HuH-7 (cell line): Measurements from ENCODE around the gene ZNF33B.
"Not testable (repeated sequence)": the region's sequence is repeated elsewhere in the genome, so short reads cannot be mapped to it uniquely, and the experiment has no call there.

Experiments
- DNase-seq: peaks from one replicate; pipeline ENCODE4 v3.0.0; 2011; ENCODE audit warnings: low spot score

Gene ZNF33B

DNA sequence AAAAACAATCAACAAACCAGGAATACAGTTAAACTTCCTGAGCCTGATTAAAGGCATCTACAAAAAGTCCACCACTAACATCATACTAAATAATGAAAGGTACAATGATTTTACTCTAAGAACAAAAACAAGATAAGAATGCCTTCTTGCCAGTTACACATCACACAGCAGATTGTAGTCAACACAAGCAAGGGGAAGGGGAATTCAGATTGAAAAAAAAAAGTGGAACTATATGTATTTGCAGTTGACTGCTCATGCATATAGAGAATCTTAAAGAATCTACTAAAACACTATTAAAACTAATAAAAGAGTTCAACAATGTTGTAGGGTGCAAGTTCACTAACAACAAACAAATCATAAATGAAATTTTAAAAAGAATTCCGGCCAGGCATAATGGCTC lies 28.5 kb downstream of the ZNF33B start:
- no peak for DNase-seq

DNA sequence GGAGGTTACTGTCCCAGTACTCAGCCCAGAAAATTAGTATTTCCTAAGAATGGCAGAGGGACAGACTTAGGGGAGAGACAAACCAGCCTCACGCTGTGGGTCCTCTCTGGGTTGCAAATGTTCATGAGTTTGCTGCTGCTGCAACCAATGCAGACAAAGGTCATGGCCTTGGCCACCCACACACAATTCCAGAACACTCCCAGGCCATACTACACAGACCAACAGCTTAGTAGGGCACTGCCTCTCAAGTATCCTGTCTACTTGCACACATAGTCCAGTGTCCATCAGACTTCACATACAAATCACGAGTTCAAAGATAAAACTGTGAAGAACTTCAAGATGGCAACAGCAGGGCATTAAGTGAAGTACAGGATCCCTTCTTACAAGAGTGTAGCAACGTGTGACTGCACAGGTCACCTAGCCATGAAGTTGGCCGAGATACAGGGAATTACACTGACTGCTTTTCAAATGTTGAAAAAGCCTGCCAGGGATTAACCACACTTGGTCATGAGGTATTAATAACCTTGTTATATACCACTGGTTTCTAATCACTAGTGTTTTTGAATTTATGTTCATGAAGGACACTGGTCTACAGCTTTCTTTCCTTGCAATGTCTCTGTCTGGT lies 40.0 kb downstream of the ZNF33B start:
- no peak for DNase-seq

GRCh38 chr10:42596196-42596595 lies 42.2 kb downstream of the ZNF33B start:
- DNase-seq = no peak

DNA sequence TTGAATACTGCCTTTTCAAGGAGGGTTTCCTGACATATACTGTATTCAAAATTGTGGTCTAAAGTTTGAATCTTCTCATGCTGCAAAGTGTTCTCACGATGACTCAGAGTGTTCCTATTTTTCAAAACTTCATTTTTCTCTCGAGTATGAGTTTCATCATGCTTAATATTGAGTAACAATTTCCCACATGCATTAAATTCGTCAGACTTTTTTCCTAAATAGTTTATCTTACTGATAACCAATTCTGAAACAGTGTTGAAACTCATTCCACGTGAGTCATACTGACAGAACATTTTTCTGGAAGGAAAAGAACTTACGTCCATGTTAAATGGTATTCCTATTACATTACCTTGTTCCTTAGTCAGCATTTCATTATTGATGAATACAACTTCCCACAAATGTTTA lies 44.1 kb downstream of the ZNF33B start:
- DNase-seq = no peak

GRCh38 chr10:42593284-42593683 lies 45.1 kb downstream of the ZNF33B start:
- DNase-seq = no peak

DNA sequence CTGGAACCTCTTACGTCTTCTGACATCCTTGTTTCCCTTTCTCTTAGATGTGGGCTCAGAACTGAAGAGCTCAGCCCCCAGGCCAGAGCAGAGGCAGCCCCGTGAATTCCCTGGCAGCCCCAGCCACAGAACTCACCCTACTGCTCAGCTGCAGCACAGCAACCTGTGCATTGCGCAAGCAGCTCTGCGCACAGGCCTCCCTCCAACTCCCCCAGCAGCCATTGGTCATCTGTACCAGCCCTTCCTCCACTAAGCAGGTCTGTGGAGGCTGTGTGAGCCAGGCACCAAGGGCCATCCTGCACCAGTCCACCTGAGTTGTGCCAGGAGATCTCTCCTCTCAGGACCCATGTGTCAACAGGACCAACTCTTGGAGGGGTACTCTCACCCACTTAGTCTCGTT lies 54.5 kb downstream of the ZNF33B start:
- DNase-seq = no peak

DNA sequence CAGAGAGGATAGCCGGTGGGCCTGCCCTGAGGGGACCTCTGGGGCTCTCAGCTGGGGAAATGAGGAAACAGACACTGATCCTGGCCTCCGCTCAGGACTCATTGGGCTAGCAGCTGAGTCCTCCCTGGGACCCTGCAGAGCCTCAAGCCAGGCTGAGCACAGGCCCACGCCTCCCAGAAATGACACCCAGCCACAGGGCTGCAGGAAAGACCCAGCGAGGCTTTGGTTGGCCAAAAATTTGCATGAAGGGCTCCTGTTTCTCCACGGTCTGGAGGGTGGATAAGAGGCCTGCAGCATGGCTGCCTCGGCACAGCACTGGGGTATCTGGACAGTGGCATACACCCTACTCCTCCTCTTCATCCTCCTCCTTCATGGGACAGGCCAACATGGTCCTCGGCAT lies 60.4 kb downstream of the ZNF33B start:
- DNase-seq = no peak

DNA sequence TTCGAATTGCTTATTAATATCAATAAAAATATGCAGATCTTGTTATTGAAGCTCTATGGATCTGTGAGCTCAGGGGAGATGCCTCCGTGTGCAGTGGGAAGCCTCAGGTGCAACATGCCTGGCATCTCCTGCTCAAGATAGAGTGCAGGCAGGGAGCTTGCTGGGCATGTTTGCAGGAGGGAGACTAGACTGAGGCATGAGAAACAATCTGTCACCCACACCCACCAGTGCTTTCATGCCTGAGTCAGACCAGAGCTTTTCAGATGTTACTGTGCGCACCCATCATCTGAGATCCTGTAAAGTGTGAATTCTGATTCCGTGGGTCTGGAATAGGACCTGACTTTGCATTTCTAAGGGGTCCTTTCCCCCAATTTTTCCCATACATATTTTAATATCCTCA lies 62.0 kb downstream of the ZNF33B start:
- no peak for DNase-seq

DNA sequence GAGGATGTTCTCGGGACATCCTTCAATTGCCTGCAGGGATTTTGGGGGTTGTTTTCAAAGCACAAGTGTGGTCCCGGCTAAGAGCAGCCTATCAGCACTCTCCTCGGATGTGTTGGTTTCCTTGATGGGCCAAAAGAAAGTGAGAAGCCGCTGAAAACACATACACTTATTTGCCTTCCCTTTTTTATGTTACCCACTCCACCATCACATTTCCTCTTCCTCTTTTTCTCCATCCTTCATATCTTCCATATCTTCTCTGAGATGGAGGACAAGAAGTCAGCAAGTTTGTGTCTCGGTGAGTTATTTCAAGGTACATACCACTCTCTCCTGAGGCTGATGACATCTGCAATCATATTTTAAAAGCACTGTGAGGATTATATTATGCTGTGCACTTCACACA lies 64.0 kb downstream of the ZNF33B start:
- no peak for DNase-seq

DNA sequence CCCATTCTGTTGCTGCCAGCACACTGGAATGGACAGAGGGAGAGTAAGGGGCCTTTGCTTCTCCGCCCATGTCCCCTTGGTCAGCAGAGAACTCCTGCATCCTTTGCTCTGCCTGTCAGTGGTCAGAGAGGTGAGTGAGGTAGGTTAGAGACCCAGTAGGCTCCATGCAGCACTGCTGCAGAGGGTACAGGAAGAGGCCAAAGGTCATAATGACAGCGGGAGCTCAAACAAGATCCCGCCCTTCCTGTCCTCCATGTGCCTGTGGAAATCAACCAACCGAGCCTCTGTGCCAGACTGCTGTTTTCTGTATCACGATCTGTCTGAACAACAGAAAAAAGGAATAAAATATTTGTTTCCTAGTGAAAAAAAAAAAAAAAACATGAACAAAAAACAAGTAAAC lies 81.4 kb downstream of the ZNF33B start:
- DNase-seq = no peak

DNA sequence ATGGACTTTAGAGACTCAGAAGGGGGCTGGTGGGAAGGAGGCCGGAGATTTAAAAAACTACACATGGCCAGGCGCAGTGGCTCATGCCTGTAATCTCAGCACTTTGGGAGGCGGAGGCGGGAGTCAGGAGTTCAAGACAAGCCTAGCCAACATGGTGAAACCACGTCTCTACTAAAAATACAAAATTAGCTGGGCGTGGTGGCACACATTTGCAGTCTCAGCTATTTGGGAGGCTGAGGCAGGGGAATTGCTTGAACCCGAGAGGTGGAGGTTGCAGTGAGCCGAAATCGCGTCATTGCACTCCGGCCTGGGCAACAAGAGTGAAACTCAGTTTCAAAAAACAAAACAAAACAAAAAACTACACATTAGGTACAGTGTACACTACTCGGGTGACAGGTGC lies 84.8 kb downstream of the ZNF33B start:
- not testable (repeated sequence) for DNase-seq

- DNase-seq = no peak
Measured at GRCh38 chr10:42553064-42553407, 85.3 kb downstream of the ZNF33B start.

- peak; percentile 61 for DNase-seq
Measured at GRCh38 chr10:42552188-42553063, 85.9 kb downstream of the ZNF33B start.

DNA sequence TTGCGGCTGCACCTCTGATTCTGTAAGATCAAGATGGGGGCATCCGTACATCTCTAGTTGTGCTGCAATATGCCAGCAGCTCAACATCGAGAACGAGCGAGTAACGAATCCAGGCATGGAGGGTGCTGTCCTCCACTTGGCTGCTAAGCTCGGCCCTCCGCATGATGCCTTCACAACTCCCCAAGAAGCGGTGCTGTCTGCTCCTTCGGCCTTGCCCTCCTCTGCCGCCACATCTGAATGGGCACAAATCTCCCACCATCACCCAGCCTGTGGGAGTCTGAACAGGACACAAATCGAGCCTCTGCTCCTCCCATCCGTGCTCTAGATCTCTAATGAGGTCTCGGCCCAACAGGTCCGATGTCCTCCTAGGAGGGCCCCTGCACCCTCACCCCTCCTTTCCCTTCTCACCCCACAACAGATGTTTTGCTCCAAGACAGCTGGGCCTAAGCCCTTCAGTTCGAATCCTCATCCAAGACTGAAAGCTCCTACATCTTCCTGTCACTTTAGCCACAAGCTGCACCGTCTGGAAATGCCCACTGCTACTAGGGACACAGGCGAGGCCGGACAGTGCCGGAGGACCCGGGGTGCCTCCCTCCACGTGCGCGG lies 86.7 kb downstream of the ZNF33B start:
- DNase-seq = no peak

GRCh38 chr10:42549851-42550250 lies 88.5 kb downstream of the ZNF33B start:
- no peak for DNase-seq

DNA sequence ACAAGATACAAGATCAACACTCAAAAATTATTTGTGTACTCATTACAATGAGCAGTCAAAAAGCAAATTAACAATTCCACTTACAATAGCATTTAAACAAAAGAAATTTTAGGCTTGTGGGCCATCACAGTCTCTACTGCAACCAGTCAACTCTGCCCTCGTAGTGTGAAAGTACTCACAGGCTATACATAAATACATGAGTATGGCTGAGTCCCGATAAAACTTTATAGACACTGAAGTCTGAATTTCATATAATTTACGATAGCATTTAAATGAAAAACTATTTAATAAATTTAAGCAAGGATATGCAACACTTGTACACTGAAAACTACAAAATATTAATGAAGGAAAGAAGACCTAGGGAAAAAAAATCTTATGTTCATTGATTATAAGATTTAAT lies 90.1 kb downstream of the ZNF33B start:
- DNase-seq = no peak

DNA sequence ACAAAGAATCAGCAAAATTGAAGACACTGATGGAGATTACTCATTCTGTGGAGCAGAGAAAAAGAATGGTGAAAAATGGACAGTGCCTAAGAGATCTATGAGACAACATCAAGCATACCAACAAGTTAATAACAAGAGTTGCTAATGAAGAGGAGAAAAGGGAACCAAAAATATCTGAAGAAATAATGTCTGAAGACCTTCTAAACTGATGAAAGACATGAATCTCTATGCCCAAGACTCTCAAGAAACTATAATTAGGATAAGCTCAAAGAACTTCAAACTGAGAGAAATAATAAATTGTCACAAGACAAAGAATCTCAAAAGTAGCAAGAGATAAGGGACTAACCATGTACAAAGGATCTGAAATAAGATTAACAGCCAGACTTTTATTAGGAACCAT lies 93.4 kb downstream of the ZNF33B start:
- DNase-seq = no peak

GRCh38 chr10:42543840-42544372 lies 94.5 kb downstream of the ZNF33B start:
- no peak for DNase-seq
